Right forelimb (tissue), 1 donor: ENCODE measurements around the gene SYNGR4.

ENCODE experiments used
- DNase-seq: peaks from one replicate; pipeline ENCODE4 v3.0.0-alpha.2; 2018

Gene SYNGR4

GRCh38 chr19:48341515-48342413, 22.4 kb upstream of the SYNGR4 start:
- no peak for DNase-seq

- no peak for DNase-seq
These were observed 21.8 kb upstream of the SYNGR4 start for GRCh38 chr19:48342414-48342738.

- DNase-seq, result no peak
These were observed 21.2 kb upstream of the SYNGR4 start for GRCh38 chr19:48342841-48343540.

GRCh38 chr19:48344892-48345291, 19.3 kb upstream of the SYNGR4 start:
- DNase-seq, result no peak

GRCh38 chr19:48346191-48346590, 18.0 kb upstream of the SYNGR4 start:
- DNase-seq, result no peak

- DNase-seq, result no peak
These were observed 16.1 kb upstream of the SYNGR4 start for GRCh38 chr19:48348045-48348444.

GRCh38 chr19:48348737-48349136, 15.4 kb upstream of the SYNGR4 start:
- DNase-seq, result no peak

GRCh38 chr19:48350856-48351255, 13.3 kb upstream of the SYNGR4 start:
- no peak for DNase-seq

- DNase-seq, result peak; percentile 69
These were observed 12.8 kb upstream of the SYNGR4 start for GRCh38 chr19:48351341-48351752.

GRCh38 chr19:48353677-48354076, 10.5 kb upstream of the SYNGR4 start:
- DNase-seq, result no peak

- no peak for DNase-seq
These were observed 9.7 kb upstream of the SYNGR4 start for GRCh38 chr19:48354332-48354992.

- no peak for DNase-seq
These were observed 8.7 kb upstream of the SYNGR4 start for GRCh38 chr19:48355365-48355954.

GRCh38 chr19:48359123-48359522, 5.0 kb upstream of the SYNGR4 start:
- DNase-seq, result no peak

- no peak for DNase-seq
These were observed 2.3 kb upstream of the SYNGR4 start for GRCh38 chr19:48361912-48362311.

GRCh38 chr19:48362716-48363499, 1.3 kb upstream of the SYNGR4 start:
- peak; percentile 93 for DNase-seq

GRCh38 chr19:48363500-48363809, 712 bp upstream of the SYNGR4 start:
- DNase-seq, result no peak

- DNase-seq, result no peak
These were observed 606 bp downstream of the SYNGR4 start for GRCh38 chr19:48364598-48365348.

- DNase-seq, result no peak
These were observed 1.4 kb downstream of the SYNGR4 start for GRCh38 chr19:48365602-48366001.

GRCh38 chr19:48367855-48368254, 3.7 kb downstream of the SYNGR4 start:
- no peak for DNase-seq

- no peak for DNase-seq
These were observed 4.8 kb downstream of the SYNGR4 start for GRCh38 chr19:48368936-48369335.

- DNase-seq, result no peak
These were observed 6.8 kb downstream of the SYNGR4 start for GRCh38 chr19:48370955-48371354.

GRCh38 chr19:48371367-48371766, 7.2 kb downstream of the SYNGR4 start:
- no peak for DNase-seq
